ENCODE measurements around the gene FBXO30.

The FBXO30 gene

DNA sequence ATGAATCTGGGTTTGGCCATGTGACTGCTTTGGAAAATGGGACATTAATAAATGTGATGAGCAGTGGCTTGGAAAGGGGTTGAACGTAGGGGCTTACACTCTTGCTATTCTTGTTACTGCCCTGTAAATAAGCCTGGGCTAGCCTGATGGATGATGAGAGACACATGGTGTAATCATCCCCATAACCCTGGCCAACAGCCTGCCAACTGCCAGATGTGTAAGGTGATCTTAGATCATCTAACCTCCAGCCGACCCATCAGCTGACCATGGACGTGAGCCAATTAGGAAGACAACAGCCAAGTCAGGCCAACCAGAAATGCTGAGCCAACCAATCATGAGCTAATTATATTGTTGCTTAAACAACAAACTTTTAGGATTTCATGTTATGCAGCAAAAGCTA lies 25.2 kb downstream of the FBXO30 start:
- Histone ChIP-seq H3K27ac (ENCODE audit: low read depth, low read length) (no peak overlapping the region), H3K4me1 (ENCODE audit: control insufficient read depth, low read depth, low read length) (no peaks in the 10 kb centered on the region), H3K79me2 (ENCODE audit: control insufficient read depth, insufficient read depth, low read length) (no peaks in the 10 kb centered on the region), H3K23ac (ENCODE audit: low read length) (no peak overlapping the region), H3K27me3 (ENCODE audit: insufficient read depth, low read length, poor library complexity) (no peaks in the 10 kb centered on the region), H3K4me3 (ENCODE audit: low read length) (no peak overlapping the region), H4K8ac (ENCODE audit: low read depth, low read length) (no peak overlapping the region), H3K18ac (ENCODE audit: low read length) (no peak overlapping the region), H2AK5ac (ENCODE audit: low read length) (no peak overlapping the region), H3K4ac (ENCODE audit: low read depth, low read length) (no peak overlapping the region), H2BK15ac (replicated peaks; ENCODE audit: low read depth) (no peak overlapping the region), H3K9ac (ENCODE audit: low read length) (no peak overlapping the region), H3K36me3 (ENCODE audit: control insufficient read depth, insufficient read depth, low read length) (no peaks in the 10 kb centered on the region), H3K79me1 (ENCODE audit: low read length) (no peaks in the 10 kb centered on the region), H2BK120ac (ENCODE audit: low read depth, low read length) (no peak overlapping the region), H4K5ac (ENCODE audit: low read length) (no peak overlapping the region), H2BK5ac (ENCODE audit: low read length) (no peak overlapping the region), H3K56ac (ENCODE audit: low read length) (no peak overlapping the region), H3K4me2 (ENCODE audit: low read length) (no peak overlapping the region)
- no CpG with 5 or more reads among the region's 3 CpGs for WGBS (ENCODE audit: extremely low coverage, insufficient coverage, low lambda C conversion rate)
- no peak for DNase-seq

DNA sequence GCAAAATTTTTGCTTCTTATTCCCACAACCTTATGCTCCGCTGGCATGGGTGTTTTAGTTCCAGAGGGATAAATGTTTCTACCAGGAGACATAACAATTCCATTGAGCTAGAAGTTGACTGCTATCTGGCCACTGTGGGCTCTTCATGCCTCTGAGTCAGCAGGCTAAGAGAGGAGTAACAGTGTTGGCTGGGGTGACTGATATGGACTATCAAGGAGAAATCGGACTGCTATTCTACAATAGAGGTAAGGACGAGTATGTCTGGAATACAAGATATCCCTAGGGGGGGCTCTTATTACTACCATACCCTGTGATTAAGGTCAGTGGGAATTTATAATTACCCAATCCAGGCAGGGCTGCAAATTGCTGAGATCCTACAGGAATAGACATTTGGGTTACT lies 26.9 kb downstream of the FBXO30 start:
- no peak overlapping the region for H2AK5ac ChIP-seq (ENCODE audit: low read length)
- no peak for DNase-seq
- H3K4me1 ChIP-seq (ENCODE audit: control insufficient read depth, low read depth, low read length): no peaks in the 10 kb centered on the region
- no peaks in the 10 kb centered on the region for H3K79me1 ChIP-seq (ENCODE audit: low read length)
- no peaks in the 10 kb centered on the region for H3K36me3 ChIP-seq (ENCODE audit: control insufficient read depth, insufficient read depth, low read length)
- H3K23ac ChIP-seq (ENCODE audit: low read length): no peak overlapping the region
- WGBS (ENCODE audit: extremely low coverage, insufficient coverage, low lambda C conversion rate): no CpG with 5 or more reads among the region's 3 CpGs
- H3K27ac ChIP-seq (ENCODE audit: low read depth, low read length): no peak overlapping the region
- no peaks in the 10 kb centered on the region for H3K27me3 ChIP-seq (ENCODE audit: insufficient read depth, low read length, poor library complexity)
- H4K5ac ChIP-seq (ENCODE audit: low read length): no peak overlapping the region
- no peak overlapping the region for H2BK15ac ChIP-seq (replicated peaks; ENCODE audit: low read depth)
- H3K4me3 ChIP-seq (ENCODE audit: low read length): no peak overlapping the region
- H3K18ac ChIP-seq (ENCODE audit: low read length): no peak overlapping the region
- H3K56ac ChIP-seq (ENCODE audit: low read length): no peak overlapping the region
- no peak overlapping the region for H4K8ac ChIP-seq (ENCODE audit: low read depth, low read length)
- H3K79me2 ChIP-seq (ENCODE audit: control insufficient read depth, insufficient read depth, low read length): no peaks in the 10 kb centered on the region
- no peak overlapping the region for H3K4me2 ChIP-seq (ENCODE audit: low read length)
- H2BK120ac ChIP-seq (ENCODE audit: low read depth, low read length): no peak overlapping the region
- no peak overlapping the region for H2BK5ac ChIP-seq (ENCODE audit: low read length)
- no peak overlapping the region for H3K4ac ChIP-seq (ENCODE audit: low read depth, low read length)
- H3K9ac ChIP-seq (ENCODE audit: low read length): no peak overlapping the region

DNA sequence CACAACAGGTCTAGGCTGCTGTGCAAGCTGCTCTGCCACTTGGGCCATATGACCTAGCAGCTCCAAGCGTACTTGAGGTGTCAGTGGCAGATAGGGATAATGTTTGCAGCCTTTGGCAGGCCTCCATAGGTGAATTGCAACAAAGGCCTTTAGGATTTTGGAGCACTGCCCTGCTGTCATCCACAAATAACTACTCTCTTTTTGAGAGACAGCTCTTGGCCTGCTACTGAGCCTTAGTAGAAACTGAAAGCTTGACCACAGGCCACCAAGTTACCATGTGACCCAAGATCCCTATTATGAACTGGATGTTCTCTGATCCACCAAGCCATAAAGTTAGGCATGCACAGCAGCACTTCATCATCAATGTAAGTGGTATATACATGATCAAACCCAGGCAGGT lies 29.9 kb downstream of the FBXO30 start:
- Histone ChIP-seq H2BK15ac (replicated peaks; ENCODE audit: low read depth) (no peak overlapping the region), H3K56ac (ENCODE audit: low read length) (no peak overlapping the region), H3K27ac (ENCODE audit: low read depth, low read length) (no peak overlapping the region), H2AK5ac (ENCODE audit: low read length) (no peak overlapping the region), H3K4me1 (ENCODE audit: control insufficient read depth, low read depth, low read length) (no peaks in the 10 kb centered on the region), H3K4me2 (ENCODE audit: low read length) (no peak overlapping the region), H3K23ac (ENCODE audit: low read length) (no peak overlapping the region), H2BK120ac (ENCODE audit: low read depth, low read length) (no peak overlapping the region), H3K18ac (ENCODE audit: low read length) (no peak overlapping the region), H3K79me1 (ENCODE audit: low read length) (no peaks in the 10 kb centered on the region), H3K79me2 (ENCODE audit: control insufficient read depth, insufficient read depth, low read length) (no peaks in the 10 kb centered on the region), H3K4me3 (ENCODE audit: low read length) (no peak overlapping the region), H3K9ac (ENCODE audit: low read length) (no peak overlapping the region), H3K27me3 (ENCODE audit: insufficient read depth, low read length, poor library complexity) (no peaks in the 10 kb centered on the region), H3K4ac (ENCODE audit: low read depth, low read length) (no peak overlapping the region), H4K8ac (ENCODE audit: low read depth, low read length) (no peak overlapping the region), H4K5ac (ENCODE audit: low read length) (no peak overlapping the region), H3K36me3 (ENCODE audit: control insufficient read depth, insufficient read depth, low read length) (no peaks in the 10 kb centered on the region), H2BK5ac (ENCODE audit: low read length) (no peak overlapping the region)
- no CpG with 5 or more reads among the region's 1 CpG for WGBS (ENCODE audit: extremely low coverage, insufficient coverage, low lambda C conversion rate)
- no peak for DNase-seq

DNA sequence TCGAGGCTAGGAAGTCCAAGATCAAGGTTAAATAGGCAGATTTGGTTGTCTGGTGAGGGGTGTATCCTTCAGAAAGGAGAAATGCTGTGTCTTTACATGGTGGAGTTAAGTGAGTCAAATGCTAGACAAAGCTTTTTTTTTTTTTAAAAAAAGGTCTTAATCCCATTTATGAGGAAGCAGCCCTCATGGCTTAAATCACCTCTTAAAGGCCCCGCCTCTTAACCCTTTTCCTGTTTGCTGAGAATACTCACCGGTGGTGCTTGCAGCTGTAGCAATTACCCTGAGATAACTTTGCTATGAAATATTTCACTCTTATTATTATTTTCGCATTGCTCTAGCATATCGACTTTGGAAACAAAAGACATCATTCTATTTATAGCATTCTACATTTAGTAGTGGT lies 30.8 kb downstream of the FBXO30 start:
- Histone ChIP-seq H2BK120ac (ENCODE audit: low read depth, low read length) (no peak overlapping the region), H4K8ac (ENCODE audit: low read depth, low read length) (no peak overlapping the region), H2BK5ac (ENCODE audit: low read length) (no peak overlapping the region), H3K9ac (ENCODE audit: low read length) (no peak overlapping the region), H4K5ac (ENCODE audit: low read length) (no peak overlapping the region), H3K36me3 (ENCODE audit: control insufficient read depth, insufficient read depth, low read length) (no peaks in the 10 kb centered on the region), H3K56ac (ENCODE audit: low read length) (no peak overlapping the region), H2AK5ac (ENCODE audit: low read length) (no peak overlapping the region), H3K23ac (ENCODE audit: low read length) (no peak overlapping the region), H3K4me3 (ENCODE audit: low read length) (no peak overlapping the region), H3K18ac (ENCODE audit: low read length) (no peak overlapping the region), H3K79me2 (ENCODE audit: control insufficient read depth, insufficient read depth, low read length) (no peaks in the 10 kb centered on the region), H3K27me3 (ENCODE audit: insufficient read depth, low read length, poor library complexity) (no peaks in the 10 kb centered on the region), H3K4me2 (ENCODE audit: low read length) (no peak overlapping the region), H3K4me1 (ENCODE audit: control insufficient read depth, low read depth, low read length) (no peaks in the 10 kb centered on the region), H3K79me1 (ENCODE audit: low read length) (no peaks in the 10 kb centered on the region), H3K27ac (ENCODE audit: low read depth, low read length) (no peak overlapping the region), H3K4ac (ENCODE audit: low read depth, low read length) (no peak overlapping the region), H2BK15ac (replicated peaks; ENCODE audit: low read depth) (no peak overlapping the region)
- no CpG with 5 or more reads among the region's 5 CpGs for WGBS (ENCODE audit: extremely low coverage, insufficient coverage, low lambda C conversion rate)
- no peak for DNase-seq

- Histone ChIP-seq H3K4me3 (ENCODE audit: low read length) (no peak overlapping the region), H3K79me1 (ENCODE audit: low read length) (no peaks in the 10 kb centered on the region), H2AK5ac (ENCODE audit: low read length) (no peak overlapping the region), H3K18ac (ENCODE audit: low read length) (no peak overlapping the region), H3K27me3 (ENCODE audit: insufficient read depth, low read length, poor library complexity) (no peaks in the 10 kb centered on the region), H3K27ac (ENCODE audit: low read depth, low read length) (no peak overlapping the region), H3K56ac (ENCODE audit: low read length) (no peak overlapping the region), H3K4me2 (ENCODE audit: low read length) (no peak overlapping the region), H3K9ac (ENCODE audit: low read length) (no peak overlapping the region), H3K36me3 (ENCODE audit: control insufficient read depth, insufficient read depth, low read length) (no peaks in the 10 kb centered on the region), H3K4ac (ENCODE audit: low read depth, low read length) (no peak overlapping the region), H4K5ac (ENCODE audit: low read length) (no peak overlapping the region), H4K8ac (ENCODE audit: low read depth, low read length) (no peak overlapping the region), H2BK5ac (ENCODE audit: low read length) (no peak overlapping the region), H2BK120ac (ENCODE audit: low read depth, low read length) (no peak overlapping the region), H3K4me1 (ENCODE audit: control insufficient read depth, low read depth, low read length) (no peaks in the 10 kb centered on the region), H2BK15ac (replicated peaks; ENCODE audit: low read depth) (no peak overlapping the region), H3K23ac (ENCODE audit: low read length) (no peak overlapping the region), H3K79me2 (ENCODE audit: control insufficient read depth, insufficient read depth, low read length) (no peaks in the 10 kb centered on the region)
- WGBS (ENCODE audit: extremely low coverage, insufficient coverage, low lambda C conversion rate): no CpG with 5 or more reads among the region's 1 CpG
- DNase-seq: no peak
Measured at GRCh38 chr6:145772846-145773245, 41.7 kb downstream of the FBXO30 start.

DNA sequence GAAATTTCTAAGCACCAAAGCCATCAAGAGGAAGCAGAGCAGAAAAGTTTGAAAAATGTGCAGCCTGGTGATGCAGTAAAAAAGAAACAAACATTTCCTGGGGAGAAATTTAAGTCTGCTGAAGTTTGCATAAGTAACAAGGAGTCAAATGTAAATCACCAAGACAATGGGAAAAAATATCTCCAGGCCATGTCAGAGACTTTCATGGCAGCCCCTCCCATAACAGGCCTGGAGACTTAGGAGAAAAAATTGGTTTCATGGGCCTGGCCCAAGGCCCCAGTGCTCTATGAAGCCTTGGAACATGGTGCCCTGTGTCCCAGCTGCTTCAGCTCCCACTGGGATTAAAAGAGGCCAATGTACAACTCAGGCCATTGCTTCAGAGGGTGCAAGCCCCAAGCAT lies 49.1 kb downstream of the FBXO30 start:
- Histone ChIP-seq H3K79me2 (ENCODE audit: control insufficient read depth, insufficient read depth, low read length) (no peaks in the 10 kb centered on the region), H2BK5ac (ENCODE audit: low read length) (no peak overlapping the region), H3K36me3 (ENCODE audit: control insufficient read depth, insufficient read depth, low read length) (no peaks in the 10 kb centered on the region), H3K27me3 (ENCODE audit: insufficient read depth, low read length, poor library complexity) (no peaks in the 10 kb centered on the region), H2BK120ac (ENCODE audit: low read depth, low read length) (no peak overlapping the region), H4K8ac (ENCODE audit: low read depth, low read length) (no peak overlapping the region), H3K56ac (ENCODE audit: low read length) (no peak overlapping the region), H3K4me1 (ENCODE audit: control insufficient read depth, low read depth, low read length) (no peaks in the 10 kb centered on the region), H3K4ac (ENCODE audit: low read depth, low read length) (no peak overlapping the region), H2BK15ac (replicated peaks; ENCODE audit: low read depth) (no peak overlapping the region), H3K9ac (ENCODE audit: low read length) (no peak overlapping the region), H3K18ac (ENCODE audit: low read length) (no peak overlapping the region), H3K4me3 (ENCODE audit: low read length) (no peak overlapping the region), H4K5ac (ENCODE audit: low read length) (no peak overlapping the region), H3K27ac (ENCODE audit: low read depth, low read length) (no peak overlapping the region), H3K23ac (ENCODE audit: low read length) (no peak overlapping the region), H2AK5ac (ENCODE audit: low read length) (no peak overlapping the region), H3K79me1 (ENCODE audit: low read length) (no peaks in the 10 kb centered on the region), H3K4me2 (ENCODE audit: low read length) (no peak overlapping the region)
- no peak for DNase-seq

Measured in mesendoderm (in vitro differentiated cells).